Gastroesophageal sphincter (tissue), 3 donors: ENCODE results near the gene ZMIZ1.

Source experiments
- CTCF ChIP-seq, 4 experiments: fragments of 200-600 bp in 2 of 4; fragments of 450-650 bp in 2 of 4; sonication (generic) in 1 of 4; IDR thresholded peaks; one replicate each; pipeline ENCODE4 v1.5.1; 2017 to 2019; ENCODE audit warnings: antibody characterized with exemption in 4 of 4, mild to moderate bottlenecking in 2 of 4, moderate library complexity in 2 of 4
- POLR2A ChIP-seq, 2 donors: fragments of 450-650 bp; IDR thresholded peaks; one replicate each; pipeline ENCODE4 v1.6.1; 2017; ENCODE audit warnings: antibody characterized with exemption in 2 of 2, mild to moderate bottlenecking in 2 of 2, moderate library complexity in 1 of 2
- POLR2AphosphoS5 ChIP-seq: sonication (generic); formaldehyde crosslinking; IDR thresholded peaks from one replicate; pipeline ENCODE4 v1.6.1; 2017; ENCODE audit warnings: antibody characterized with exemption

- no peak for TF ChIP-seq CTCF (IDR thresholded peaks at IDR 0.05)
- no peak for TF ChIP-seq POLR2A (IDR thresholded peaks at IDR 0.05)
- no peak for TF ChIP-seq POLR2AphosphoS5
These were observed 264.7 kb downstream of the ZMIZ1 start for GRCh38 chr10:79333513-79333912.
